GM23338 (cell line): ENCODE data around the gene SETD4. TPM values are rescaled to one million over a fixed set of nuclear protein-coding genes. Genes with fewer than 3 reads are reported as not detected.

ENCODE experiments used
- ATAC-seq: fragments of 200-7000 bp; cut with Tn5 transposase; 3 replicates; pipeline ENCODE4 v1.9.1; 2020
- DNase-seq: peaks from one replicate; pipeline ENCODE4 v3.0.0-alpha.2; 2015; ENCODE audit warnings: low spot score
- H2AFZ ChIP-seq: fragments of 200-600 bp; sonication (generic); 2 replicates; pipeline ENCODE4 v1.8.0; 2016; ENCODE audit warnings: antibody characterized with exemption, mild to moderate bottlenecking, moderate library complexity
- H3F3A ChIP-seq: fragments of 200-600 bp; sonication (generic); replicated peaks from 2 replicates; pipeline ENCODE4 v1.8.0; 2017; ENCODE audit warnings: antibody characterized with exemption, mixed run types, low read depth
- H3K27ac ChIP-seq: fragments of 200-600 bp; sonication (generic); 2 replicates; pipeline ENCODE4 v1.6.1; 2016; ENCODE audit warnings: low read depth
- H3K27me3 ChIP-seq: fragments of 200-600 bp; sonication (generic); 2 replicates; pipeline ENCODE4 v1.8.0; 2016; ENCODE audit warnings: mild to moderate bottlenecking, mixed run types, moderate library complexity; ENCODE audit not compliant: insufficient read depth
- H3K36me3 ChIP-seq: fragments of 200-600 bp; sonication (generic); 2 replicates; pipeline ENCODE4 v1.8.0; 2016; ENCODE audit warnings: mild to moderate bottlenecking; ENCODE audit not compliant: insufficient read depth
- H3K4me1 ChIP-seq: fragments of 200-600 bp; sonication (generic); 2 replicates; pipeline ENCODE4 v1.8.0; 2016; ENCODE audit warnings: mild to moderate bottlenecking, moderate library complexity; ENCODE audit not compliant: insufficient read depth
- H3K4me2 ChIP-seq: fragments of 200-600 bp; sonication (generic); 2 replicates; pipeline ENCODE4 v1.7.1; 2017; ENCODE audit warnings: mixed run types
- H3K4me3 ChIP-seq: fragments of 200-600 bp; sonication (generic); 2 replicates; pipeline ENCODE4 v1.6.1; 2016; ENCODE audit warnings: mixed run types
- H3K79me2 ChIP-seq: fragments of 200-600 bp; sonication (generic); replicated peaks from 2 replicates; pipeline ENCODE4 v1.8.0; 2017; ENCODE audit warnings: mild to moderate bottlenecking; ENCODE audit not compliant: insufficient read depth
- H3K9me2 ChIP-seq: fragments of 200-600 bp; sonication (generic); 2 replicates; pipeline ENCODE4 v1.8.0; 2017; ENCODE audit not compliant: insufficient read depth
- H4K20me1 ChIP-seq: fragments of 200-600 bp; sonication (generic); replicated peaks from 2 replicates; pipeline ENCODE4 v1.8.0; 2017; ENCODE audit warnings: mild to moderate bottlenecking; ENCODE audit not compliant: insufficient read depth
- H3K27ac Mint-ChIP-seq: 2 replicates; pipeline ENCODE4 v1.8.0; 2020; ENCODE audit warnings: inconsistent platforms, mild to moderate bottlenecking, moderate library complexity, mixed read lengths
- H3K27me3 Mint-ChIP-seq: 3 replicates; pipeline ENCODE4 v1.8.0; 2022; ENCODE audit warnings: low read depth, mild to moderate bottlenecking, moderate library complexity, mixed read lengths, inconsistent platforms; ENCODE audit not compliant: insufficient read depth, poor library complexity
- H3K36me3 Mint-ChIP-seq: 3 replicates; pipeline ENCODE4 v1.8.0; 2021; ENCODE audit warnings: low read depth, mild to moderate bottlenecking, inconsistent platforms, moderate library complexity, mixed read lengths
- H3K4me1 Mint-ChIP-seq: 3 replicates; pipeline ENCODE4 v1.8.0; 2020; ENCODE audit warnings: mild to moderate bottlenecking, inconsistent platforms, mixed read lengths
- H3K4me3 Mint-ChIP-seq: 3 replicates; pipeline ENCODE4 v1.8.0; 2021; ENCODE audit warnings: moderate library complexity, mild to moderate bottlenecking, inconsistent platforms, mixed read lengths
- H3K9me3 Mint-ChIP-seq: 3 replicates; pipeline ENCODE4 v1.8.0; 2020; ENCODE audit warnings: moderate library complexity, mild to moderate bottlenecking, inconsistent platforms, mixed read lengths
- CREB1 ChIP-seq: fragments of 250-450 bp; sonication (Bioruptor Pico); IDR thresholded peaks from 2 replicates; pipeline ENCODE4 v1.5.0; 2020; ENCODE audit warnings: low read depth, mild to moderate bottlenecking, moderate library complexity
- EZH2 ChIP-seq: fragments of 200-600 bp; sonication (generic); IDR thresholded peaks from one replicate; pipeline ENCODE4 v1.8.0; 2017; ENCODE audit warnings: antibody characterized with exemption, mild to moderate bottlenecking, low read depth; ENCODE audit not compliant: unreplicated experiment
- EZH2phosphoT487 ChIP-seq: fragments of 200-600 bp; sonication (generic); IDR thresholded peaks from one replicate; pipeline ENCODE4 v1.8.1; 2018; ENCODE audit warnings: antibody characterized with exemption; ENCODE audit not compliant: unreplicated experiment
- JUNB ChIP-seq: IDR thresholded peaks from one replicate; pipeline ENCODE4 v1.6.1; 2016; ENCODE audit warnings: antibody characterized with exemption; ENCODE audit not compliant: unreplicated experiment
- NANOG ChIP-seq: IDR thresholded peaks from 2 replicates; pipeline ENCODE4 v1.6.1; 2016; ENCODE audit warnings: antibody characterized with exemption, borderline replicate concordance
- STAT1 ChIP-seq: IDR thresholded peaks from one replicate; pipeline ENCODE4 v1.6.1; 2016; ENCODE audit warnings: antibody characterized with exemption; ENCODE audit not compliant: unreplicated experiment
- ZNF114 ChIP-seq: fragments of 250-450 bp; sonication (Bioruptor Pico); IDR thresholded peaks from 2 replicates; pipeline ENCODE4 v1.5.0; 2020; ENCODE audit warnings: mild to moderate bottlenecking, moderate library complexity
- ZNF331 ChIP-seq: fragments of 250-450 bp; sonication (Bioruptor Pico); IDR thresholded peaks from 2 replicates; pipeline ENCODE4 v1.5.0; 2020; ENCODE audit warnings: low read depth, mild to moderate bottlenecking, moderate library complexity
- polyA plus RNA-seq: library from polyadenylated mRNA; unstranded; fragments of >200 nt; fragmentation: Nextera tagmentation; extraction: Ambion mirVana; gene quantifications from 2 replicates; pipeline ENCODE4 v1.2.1, GENCODE V29; 2016
- total RNA-seq: library from RNA; depleted of rRNA; stranded (reverse); fragments of >200 nt; shearing (Covaris generic); gene quantifications from 2 replicates; pipeline ENCODE4 v1.2.3, GENCODE V29; 2014
- TF ChIP-seq, protein P1 (sequence below): fragments of 250-450 bp; sonication (Bioruptor Pico); IDR thresholded peaks from 2 replicates; pipeline ENCODE4 v1.5.0; 2020; ENCODE audit warnings: mild to moderate bottlenecking, moderate library complexity
- TF ChIP-seq, protein P2 (sequence below): IDR thresholded peaks from 2 replicates; pipeline ENCODE4 v1.6.1; 2016; ENCODE audit warnings: antibody characterized with exemption
- TF ChIP-seq, protein P3 (sequence below), 2 experiments: fragments of 200-600 bp in 1 of 2; sonication (generic) in 1 of 2; conservative IDR thresholded peaks; 2 replicates each; pipeline versions ENCODE4 v1.5.1 to v1.6.1; 2016 to 2017; ENCODE audit warnings: antibody characterized with exemption in 2 of 2, low read depth in 2 of 2, mild to moderate bottlenecking in 2 of 2, moderate library complexity in 1 of 2

SETD4 gene
- total and polyA plus RNA-seq, 2 experiments from 2014 or later = 32.5 to 45.1 TPM

DNA sequence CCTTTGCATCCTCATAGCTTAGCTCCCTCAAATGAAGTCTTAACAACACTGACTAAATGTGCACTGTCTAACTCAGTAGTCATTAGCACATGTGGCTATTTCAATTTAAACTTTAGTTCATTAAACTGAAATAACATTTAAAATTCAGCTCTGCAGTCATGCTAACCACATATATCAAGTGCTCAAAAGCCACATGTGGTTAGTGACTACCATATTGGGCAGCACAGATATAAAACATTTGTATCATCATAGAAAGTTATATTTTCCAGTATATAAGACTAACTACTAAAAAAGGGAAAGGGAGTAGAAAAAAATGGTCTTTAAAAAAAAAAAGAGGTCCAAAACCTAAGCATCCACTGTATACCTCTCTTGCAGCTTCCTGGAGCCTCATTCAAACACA is 64.1 kb downstream of the SETD4 start:
- Mint-ChIP-seq H3K9me3 (no peaks in the 10 kb centered on the region), H3K27me3 (peaks cover 9% of the 10 kb centered on the region), H3K27ac (no peak overlapping the region), H3K36me3 (no peaks in the 10 kb centered on the region), H3K4me3 (no peak overlapping the region), H3K4me1 (no peaks in the 10 kb centered on the region)
- DNase-seq = no peak
- H3K79me2 ChIP-seq = no peaks in the 10 kb centered on the region
- no peaks in the 10 kb centered on the region for H3K27me3 ChIP-seq
- no peaks in the 10 kb centered on the region for H3K4me1 ChIP-seq
- no peak for TF ChIP-seq ZNF331
- no peak for TF ChIP-seq ZNF114
- TF ChIP-seq NANOG = no peak
- no peak for TF ChIP-seq EZH2phosphoT487
- no peak for TF ChIP-seq JUNB
- TF ChIP-seq, protein P1, sequence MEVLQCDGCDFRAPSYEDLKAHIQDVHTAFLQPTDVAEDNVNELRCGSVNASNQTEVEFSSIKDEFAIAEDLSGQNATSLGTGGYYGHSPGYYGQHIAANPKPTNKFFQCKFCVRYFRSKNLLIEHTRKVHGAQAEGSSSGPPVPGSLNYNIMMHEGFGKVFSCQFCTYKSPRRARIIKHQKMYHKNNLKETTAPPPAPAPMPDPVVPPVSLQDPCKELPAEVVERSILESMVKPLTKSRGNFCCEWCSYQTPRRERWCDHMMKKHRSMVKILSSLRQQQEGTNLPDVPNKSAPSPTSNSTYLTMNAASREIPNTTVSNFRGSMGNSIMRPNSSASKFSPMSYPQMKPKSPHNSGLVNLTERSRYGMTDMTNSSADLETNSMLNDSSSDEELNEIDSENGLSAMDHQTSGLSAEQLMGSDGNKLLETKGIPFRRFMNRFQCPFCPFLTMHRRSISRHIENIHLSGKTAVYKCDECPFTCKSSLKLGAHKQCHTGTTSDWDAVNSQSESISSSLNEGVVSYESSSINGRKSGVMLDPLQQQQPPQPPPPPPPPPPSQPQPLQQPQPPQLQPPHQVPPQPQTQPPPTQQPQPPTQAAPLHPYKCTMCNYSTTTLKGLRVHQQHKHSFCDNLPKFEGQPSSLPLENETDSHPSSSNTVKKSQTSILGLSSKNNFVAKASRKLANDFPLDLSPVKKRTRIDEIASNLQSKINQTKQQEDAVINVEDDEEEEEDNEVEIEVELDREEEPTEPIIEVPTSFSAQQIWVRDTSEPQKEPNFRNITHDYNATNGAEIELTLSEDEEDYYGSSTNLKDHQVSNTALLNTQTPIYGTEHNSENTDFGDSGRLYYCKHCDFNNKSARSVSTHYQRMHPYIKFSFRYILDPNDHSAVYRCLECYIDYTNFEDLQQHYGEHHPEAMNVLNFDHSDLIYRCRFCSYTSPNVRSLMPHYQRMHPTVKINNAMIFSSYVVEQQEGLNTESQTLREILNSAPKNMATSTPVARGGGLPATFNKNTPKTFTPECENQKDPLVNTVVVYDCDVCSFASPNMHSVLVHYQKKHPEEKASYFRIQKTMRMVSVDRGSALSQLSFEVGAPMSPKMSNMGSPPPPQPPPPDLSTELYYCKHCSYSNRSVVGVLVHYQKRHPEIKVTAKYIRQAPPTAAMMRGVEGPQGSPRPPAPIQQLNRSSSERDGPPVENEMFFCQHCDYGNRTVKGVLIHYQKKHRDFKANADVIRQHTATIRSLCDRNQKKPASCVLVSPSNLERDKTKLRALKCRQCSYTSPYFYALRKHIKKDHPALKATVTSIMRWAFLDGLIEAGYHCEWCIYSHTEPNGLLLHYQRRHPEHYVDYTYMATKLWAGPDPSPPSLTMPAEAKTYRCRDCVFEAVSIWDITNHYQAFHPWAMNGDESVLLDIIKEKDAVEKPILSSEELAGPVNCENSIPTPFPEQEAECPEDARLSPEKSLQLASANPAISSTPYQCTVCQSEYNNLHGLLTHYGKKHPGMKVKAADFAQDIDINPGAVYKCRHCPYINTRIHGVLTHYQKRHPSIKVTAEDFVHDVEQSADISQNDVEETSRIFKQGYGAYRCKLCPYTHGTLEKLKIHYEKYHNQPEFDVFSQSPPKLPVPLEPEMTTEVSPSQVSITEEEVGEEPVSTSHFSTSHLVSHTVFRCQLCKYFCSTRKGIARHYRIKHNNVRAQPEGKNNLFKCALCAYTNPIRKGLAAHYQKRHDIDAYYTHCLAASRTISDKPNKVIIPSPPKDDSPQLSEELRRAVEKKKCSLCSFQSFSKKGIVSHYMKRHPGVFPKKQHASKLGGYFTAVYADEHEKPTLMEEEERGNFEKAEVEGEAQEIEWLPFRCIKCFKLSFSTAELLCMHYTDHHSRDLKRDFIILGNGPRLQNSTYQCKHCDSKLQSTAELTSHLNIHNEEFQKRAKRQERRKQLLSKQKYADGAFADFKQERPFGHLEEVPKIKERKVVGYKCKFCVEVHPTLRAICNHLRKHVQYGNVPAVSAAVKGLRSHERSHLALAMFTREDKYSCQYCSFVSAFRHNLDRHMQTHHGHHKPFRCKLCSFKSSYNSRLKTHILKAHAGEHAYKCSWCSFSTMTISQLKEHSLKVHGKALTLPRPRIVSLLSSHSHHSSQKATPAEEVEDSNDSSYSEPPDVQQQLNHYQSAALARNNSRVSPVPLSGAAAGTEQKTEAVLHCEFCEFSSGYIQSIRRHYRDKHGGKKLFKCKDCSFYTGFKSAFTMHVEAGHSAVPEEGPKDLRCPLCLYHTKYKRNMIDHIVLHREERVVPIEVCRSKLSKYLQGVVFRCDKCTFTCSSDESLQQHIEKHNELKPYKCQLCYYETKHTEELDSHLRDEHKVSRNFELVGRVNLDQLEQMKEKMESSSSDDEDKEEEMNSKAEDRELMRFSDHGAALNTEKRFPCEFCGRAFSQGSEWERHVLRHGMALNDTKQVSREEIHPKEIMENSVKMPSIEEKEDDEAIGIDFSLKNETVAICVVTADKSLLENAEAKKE (CRISPR knock-in tag) = no peak
- no peak for TF ChIP-seq STAT1
- TF ChIP-seq, protein P2, sequence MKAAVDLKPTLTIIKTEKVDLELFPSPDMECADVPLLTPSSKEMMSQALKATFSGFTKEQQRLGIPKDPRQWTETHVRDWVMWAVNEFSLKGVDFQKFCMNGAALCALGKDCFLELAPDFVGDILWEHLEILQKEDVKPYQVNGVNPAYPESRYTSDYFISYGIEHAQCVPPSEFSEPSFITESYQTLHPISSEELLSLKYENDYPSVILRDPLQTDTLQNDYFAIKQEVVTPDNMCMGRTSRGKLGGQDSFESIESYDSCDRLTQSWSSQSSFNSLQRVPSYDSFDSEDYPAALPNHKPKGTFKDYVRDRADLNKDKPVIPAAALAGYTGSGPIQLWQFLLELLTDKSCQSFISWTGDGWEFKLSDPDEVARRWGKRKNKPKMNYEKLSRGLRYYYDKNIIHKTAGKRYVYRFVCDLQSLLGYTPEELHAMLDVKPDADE = no peak
- TF ChIP-seq, protein P3, sequence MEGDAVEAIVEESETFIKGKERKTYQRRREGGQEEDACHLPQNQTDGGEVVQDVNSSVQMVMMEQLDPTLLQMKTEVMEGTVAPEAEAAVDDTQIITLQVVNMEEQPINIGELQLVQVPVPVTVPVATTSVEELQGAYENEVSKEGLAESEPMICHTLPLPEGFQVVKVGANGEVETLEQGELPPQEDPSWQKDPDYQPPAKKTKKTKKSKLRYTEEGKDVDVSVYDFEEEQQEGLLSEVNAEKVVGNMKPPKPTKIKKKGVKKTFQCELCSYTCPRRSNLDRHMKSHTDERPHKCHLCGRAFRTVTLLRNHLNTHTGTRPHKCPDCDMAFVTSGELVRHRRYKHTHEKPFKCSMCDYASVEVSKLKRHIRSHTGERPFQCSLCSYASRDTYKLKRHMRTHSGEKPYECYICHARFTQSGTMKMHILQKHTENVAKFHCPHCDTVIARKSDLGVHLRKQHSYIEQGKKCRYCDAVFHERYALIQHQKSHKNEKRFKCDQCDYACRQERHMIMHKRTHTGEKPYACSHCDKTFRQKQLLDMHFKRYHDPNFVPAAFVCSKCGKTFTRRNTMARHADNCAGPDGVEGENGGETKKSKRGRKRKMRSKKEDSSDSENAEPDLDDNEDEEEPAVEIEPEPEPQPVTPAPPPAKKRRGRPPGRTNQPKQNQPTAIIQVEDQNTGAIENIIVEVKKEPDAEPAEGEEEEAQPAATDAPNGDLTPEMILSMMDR (conservative IDR thresholded peaks at IDR 0.05; ENCODE audit: low read depth in 2 of 2) = no peak
- no peak for TF ChIP-seq CREB1 (CRISPR knock-in tag)
- TF ChIP-seq EZH2 = no peak
- H3F3A ChIP-seq = no peaks in the 10 kb centered on the region
- H3K4me2 ChIP-seq = no peak overlapping the region
- H2AFZ ChIP-seq = no peak overlapping the region
- ATAC-seq = no peak
- H3K27ac ChIP-seq = no peak overlapping the region
- peaks cover 8% of the 10 kb centered on the region; the same call in 1 of the 2 replicates for H3K9me2 ChIP-seq
- no peak overlapping the region for H3K4me3 ChIP-seq
- no peaks in the 10 kb centered on the region for H3K36me3 ChIP-seq
- no peaks in the 10 kb centered on the region for H4K20me1 ChIP-seq
